Subcutaneous abdominal adipose tissue (tissue), 5 donors: ENCODE data around the gene KRTAP10-10.
"Not testable (repeated sequence)": the region's sequence is repeated elsewhere in the genome, so short reads cannot be mapped to it uniquely, and the experiment has no call there.

Source experiments
- H3K27ac ChIP-seq: one replicate; pipeline ENCODE4 v1.7.0; 2013; ENCODE audit warnings: low read depth, mild to moderate bottlenecking, inconsistent platforms, low read length, moderate library complexity
- H3K27me3 ChIP-seq, 5 donors: one replicate each; pipeline ENCODE4 v1.7.0; 2013; ENCODE audit warnings: low read length in 5 of 5, inconsistent platforms in 1 of 5; ENCODE audit not compliant: control insufficient read depth in 5 of 5, insufficient read depth in 4 of 5
- H3K36me3 ChIP-seq, 5 donors: one replicate each; pipeline ENCODE4 v1.7.0; 2013; ENCODE audit warnings: low read length in 5 of 5; ENCODE audit not compliant: control insufficient read depth in 5 of 5, insufficient read depth in 5 of 5
- H3K4me1 ChIP-seq, 5 donors: one replicate each; pipeline ENCODE4 v1.7.0; 2013; ENCODE audit warnings: low read length in 5 of 5, mild to moderate bottlenecking in 3 of 5, moderate library complexity in 1 of 5; ENCODE audit not compliant: control insufficient read depth in 5 of 5, insufficient read depth in 5 of 5
- H3K4me3 ChIP-seq, 5 donors: one replicate each; pipeline ENCODE4 v1.7.0; 2013; ENCODE audit warnings: low read length in 5 of 5, low read depth in 1 of 5
- H3K9ac ChIP-seq, 5 donors: one replicate each; pipeline ENCODE4 v1.7.0; 2013; ENCODE audit warnings: low read length in 5 of 5, mild to moderate bottlenecking in 4 of 5, moderate library complexity in 3 of 5
- H3K9me3 ChIP-seq, 5 donors: one replicate each; pipeline ENCODE4 v1.7.0; 2013; ENCODE audit warnings: low read length in 5 of 5; ENCODE audit not compliant: control insufficient read depth in 5 of 5
- donor health status: healthy.
- donor health status: healthy.
- donor health status: healthy.
- donor health status: healthy.
- donor health status: healthy.

KRTAP10-10 gene

DNA sequence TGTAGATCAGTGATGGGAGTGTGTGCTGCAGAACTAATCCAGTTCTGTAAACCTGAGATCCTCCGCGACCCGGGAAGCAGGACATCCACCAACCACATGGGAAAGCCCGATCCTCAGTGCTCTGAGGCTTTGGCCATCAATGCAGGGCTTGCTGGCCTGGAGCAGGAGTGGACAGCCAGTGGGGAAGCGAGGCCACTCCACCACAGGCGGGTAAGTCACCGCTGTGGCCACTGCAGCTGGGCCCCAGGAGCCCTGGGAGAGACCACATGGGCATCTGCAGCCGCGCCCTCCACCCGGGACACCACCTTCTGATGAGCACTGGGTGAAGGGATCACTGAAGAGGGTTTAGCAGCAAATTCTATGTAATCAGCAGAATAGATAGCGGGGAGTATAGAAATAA is 44.0 kb downstream of the KRTAP10-10 start:
- Histone ChIP-seq H3K9me3 (no peaks in the 10 kb centered on the region), H3K9ac (no peak overlapping the region), H3K36me3 (no peaks in the 10 kb centered on the region), H3K4me3 (no peak overlapping the region), H3K27ac (no peak overlapping the region), H3K27me3 (peaks cover 0 to 12% (median 5%) of the 10 kb centered on the region in 5 donors), H3K4me1 (no peaks in the 10 kb centered on the region)

DNA sequence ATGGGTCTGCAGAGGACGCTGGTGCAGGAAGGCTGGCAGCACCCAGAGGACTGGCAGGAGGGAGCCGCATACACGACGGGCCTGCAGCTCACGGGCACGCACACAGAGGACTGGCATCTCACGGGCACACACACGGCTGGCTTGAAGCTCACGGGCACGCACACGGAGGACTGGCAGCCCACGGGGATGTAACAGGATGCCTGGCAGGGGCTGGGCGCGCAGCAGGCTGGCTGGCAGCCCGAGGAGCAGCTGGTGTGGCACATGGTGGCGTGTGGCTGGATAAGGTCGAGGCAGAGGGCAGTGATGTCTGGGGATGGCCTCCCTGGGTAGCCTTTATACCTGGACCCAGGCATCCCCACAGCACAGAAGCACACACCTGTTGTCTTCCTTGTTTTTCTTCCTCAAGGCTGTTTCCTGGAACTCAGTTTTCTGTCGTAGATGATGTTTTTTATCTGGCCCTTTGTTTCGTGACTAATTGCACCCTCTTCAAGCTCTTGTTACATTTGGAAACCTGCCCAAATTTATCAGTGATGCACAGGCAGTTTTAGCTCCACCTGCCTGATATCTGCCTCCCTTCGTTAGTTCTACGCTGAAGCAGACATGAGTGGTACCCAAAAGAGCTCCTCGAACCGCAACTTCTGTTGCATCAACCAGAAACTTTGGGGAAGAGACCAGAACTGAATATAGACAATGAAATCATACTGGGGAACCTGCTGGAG is 44.9 kb downstream of the KRTAP10-10 start, which contains the start of gene KRTAP12-1:
Gene KRTAP12-1 (minus strand): TSS at position 303 of the 719 bp plus-strand sequence. CDS start 40 bp downstream, at position 263.
- Histone ChIP-seq H3K4me3 (no peak within 1 kb of the TSS), H3K9me3 (no peaks in the 10 kb centered on the region), H3K27ac (no peak within 1 kb of the TSS), H3K36me3 (no peaks in the 10 kb centered on the region), H3K27me3 (peaks cover 0 to 19% (median 8%) of the 10 kb centered on the region in 5 donors), H3K4me1 (peaks cover 0 to under 1% (median 0%) of the 10 kb centered on the region in 5 donors), H3K9ac (no peak within 1 kb of the TSS)

DNA sequence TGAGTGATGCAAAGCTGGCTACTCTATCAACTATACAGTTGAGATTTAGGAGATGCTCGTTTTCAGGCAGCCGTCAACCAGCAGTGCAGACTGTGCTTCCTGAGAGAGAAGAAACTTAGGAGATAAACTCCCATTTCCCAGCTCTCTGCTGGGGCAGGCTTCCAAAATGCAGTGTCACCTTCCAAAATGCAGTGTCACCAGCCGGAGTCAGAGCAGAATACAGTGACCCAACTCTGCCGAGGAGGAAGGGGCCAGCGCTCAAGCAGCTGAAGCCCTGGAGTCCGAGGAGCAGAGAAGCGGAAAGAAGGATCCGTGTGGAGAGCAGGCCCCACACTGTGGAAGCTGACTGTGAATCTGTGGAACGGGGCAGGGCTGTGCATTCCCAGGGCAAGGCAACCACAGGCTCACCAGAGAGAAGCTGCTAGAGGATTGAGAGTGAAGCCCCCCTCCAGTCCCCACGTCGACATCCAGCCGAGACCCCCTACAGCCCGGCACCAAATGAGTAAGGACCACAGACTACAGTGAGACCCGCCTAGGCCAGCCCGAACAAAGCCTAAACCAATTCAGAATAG is 45.5 kb downstream of the KRTAP10-10 start:
- H3K27me3 ChIP-seq = peaks cover 0 to 26% (median 11%) of the 10 kb centered on the region in 5 donors
- no peak overlapping the region for H3K9ac ChIP-seq
- H3K4me1 ChIP-seq = peaks cover 0 to 2% (median 0%) of the 10 kb centered on the region in 5 donors
- H3K36me3 ChIP-seq = no peaks in the 10 kb centered on the region
- no peak overlapping the region for H3K27ac ChIP-seq
- H3K9me3 ChIP-seq = no peaks in the 10 kb centered on the region
- no peak overlapping the region for H3K4me3 ChIP-seq

DNA sequence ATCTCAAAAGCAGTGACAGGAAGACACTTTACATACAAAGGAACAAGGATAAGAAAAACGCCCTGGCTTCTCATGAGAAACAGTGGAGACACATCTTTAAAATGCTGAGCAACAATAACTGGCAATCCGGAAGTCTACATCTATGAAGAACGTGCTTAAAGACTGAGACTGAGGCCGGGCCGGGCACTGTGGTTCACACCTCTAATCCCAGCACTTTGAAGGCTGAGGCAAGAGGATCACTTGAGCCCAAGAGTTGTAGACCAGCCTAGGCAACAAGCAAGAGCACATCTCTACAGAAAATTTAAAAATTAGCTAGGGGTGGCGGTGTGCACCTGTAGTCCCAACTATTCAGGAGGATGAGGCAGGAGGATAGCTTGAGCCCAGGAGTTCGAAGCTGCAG is 46.9 kb downstream of the KRTAP10-10 start:
- H3K9me3 ChIP-seq = no peaks in the 10 kb centered on the region
- H3K4me1 ChIP-seq = peaks cover 0 to 2% (median 0%) of the 10 kb centered on the region in 5 donors
- no peak overlapping the region for H3K4me3 ChIP-seq
- H3K27ac ChIP-seq = no peak overlapping the region
- peaks cover 0 to 30% (median 12%) of the 10 kb centered on the region in 5 donors for H3K27me3 ChIP-seq
- no peak overlapping the region for H3K9ac ChIP-seq
- H3K36me3 ChIP-seq = no peaks in the 10 kb centered on the region

DNA sequence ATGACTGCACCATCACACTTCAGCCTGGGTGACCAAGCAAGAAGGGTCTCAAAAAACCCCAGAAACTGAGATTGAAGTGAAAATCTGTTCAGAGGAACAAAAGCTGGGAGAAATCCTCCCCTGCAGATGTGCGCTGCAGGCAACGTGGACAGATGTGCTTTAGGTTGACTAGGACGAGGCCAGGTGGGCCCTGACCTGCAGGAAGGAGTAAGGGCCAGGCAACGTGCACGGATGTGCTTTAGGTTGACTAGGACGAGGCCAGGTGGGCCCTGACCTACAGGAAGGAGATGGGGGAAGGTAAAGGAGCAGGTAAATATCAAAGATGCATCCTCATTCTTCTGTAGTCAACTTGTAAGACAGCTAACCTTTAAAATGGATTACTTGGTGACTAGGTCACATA is 47.3 kb downstream of the KRTAP10-10 start:
- H3K9ac ChIP-seq = no peak overlapping the region

DNA sequence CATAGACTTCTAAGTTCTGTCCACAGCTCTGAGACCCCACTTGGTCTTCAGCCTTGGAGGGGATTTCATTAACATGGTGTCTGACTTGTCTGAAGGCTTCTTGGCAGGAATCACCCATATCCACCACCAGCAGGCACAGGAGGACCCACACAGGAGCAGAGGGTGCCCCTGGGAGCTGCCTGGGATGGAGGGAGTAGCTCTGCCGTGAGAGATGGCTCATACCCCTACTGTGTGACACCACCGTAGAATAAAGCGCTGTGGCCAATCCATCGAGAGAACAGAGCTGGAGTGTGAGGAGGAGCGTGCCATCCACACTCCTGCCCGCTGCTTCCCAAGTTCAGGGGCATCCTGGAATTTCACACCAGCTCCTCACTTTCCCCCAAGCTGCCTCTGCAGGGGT is 47.9 kb downstream of the KRTAP10-10 start:
- not testable (repeated sequence) for H3K4me3 ChIP-seq, H3K9me3 ChIP-seq, H3K4me1 ChIP-seq, H3K36me3 ChIP-seq, H3K27ac ChIP-seq, H3K9ac ChIP-seq
- peaks cover 0 to 30% (median 12%) of the 10 kb centered on the region in 5 donors for H3K27me3 ChIP-seq

More for the DNA sequence above, 47.3 kb downstream of the KRTAP10-10 start:
- Histone ChIP-seq H3K9me3 (no peaks in the 10 kb centered on the region), H3K27me3 (peaks cover 0 to 30% (median 12%) of the 10 kb centered on the region in 5 donors), H3K4me3 (no peak overlapping the region), H3K4me1 (peaks cover 0 to 2% (median 0%) of the 10 kb centered on the region in 5 donors), H3K36me3 (no peaks in the 10 kb centered on the region), H3K27ac (no peak overlapping the region)

DNA sequence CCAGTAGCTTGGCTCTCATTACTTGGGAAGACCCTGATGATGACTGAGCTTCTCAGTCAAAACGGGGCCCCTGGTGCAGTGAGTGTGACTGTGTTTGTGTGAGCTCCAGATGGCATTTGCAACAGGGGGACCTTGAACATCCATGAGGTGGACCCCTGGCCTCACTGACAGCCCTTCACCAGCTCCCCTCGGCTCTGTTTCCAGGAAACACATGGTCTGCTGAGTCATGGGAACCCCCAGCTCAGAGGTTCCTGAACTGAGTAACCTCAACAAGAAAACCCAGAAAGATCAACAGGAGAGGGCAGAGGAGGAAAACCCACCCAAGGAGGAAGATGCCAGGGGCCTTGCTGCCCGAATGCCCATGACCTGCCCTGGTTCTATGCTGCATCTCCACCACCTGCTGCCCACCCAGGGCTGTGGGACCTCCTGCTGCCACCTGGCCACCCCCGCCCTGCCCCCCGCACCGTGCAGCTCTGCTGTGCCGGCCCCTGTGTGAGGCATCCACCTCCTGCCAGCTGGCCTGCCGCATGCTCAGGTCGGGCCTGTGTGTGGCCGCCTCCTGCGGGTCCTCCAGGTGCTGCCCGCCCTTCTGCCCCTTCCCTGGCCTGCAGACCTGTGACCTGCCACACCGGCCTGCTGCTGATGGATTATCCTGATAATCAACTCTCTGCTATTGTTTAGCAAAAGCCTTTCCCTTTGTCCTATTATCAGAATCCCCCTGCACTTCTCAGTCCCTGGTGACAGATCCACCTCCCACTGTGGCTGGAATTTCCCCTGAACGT is 49.0 kb downstream of the KRTAP10-10 start:
- Histone ChIP-seq H3K27me3 (peaks cover 0 to 30% (median 12%) of the 10 kb centered on the region in 5 donors), H3K4me3 (no peak overlapping the region), H3K9me3 (no peaks in the 10 kb centered on the region), H3K27ac (no peak overlapping the region), H3K36me3 (no peaks in the 10 kb centered on the region), H3K9ac (no peak overlapping the region), H3K4me1 (peaks cover 0 to 2% (median 0%) of the 10 kb centered on the region in 5 donors)

DNA sequence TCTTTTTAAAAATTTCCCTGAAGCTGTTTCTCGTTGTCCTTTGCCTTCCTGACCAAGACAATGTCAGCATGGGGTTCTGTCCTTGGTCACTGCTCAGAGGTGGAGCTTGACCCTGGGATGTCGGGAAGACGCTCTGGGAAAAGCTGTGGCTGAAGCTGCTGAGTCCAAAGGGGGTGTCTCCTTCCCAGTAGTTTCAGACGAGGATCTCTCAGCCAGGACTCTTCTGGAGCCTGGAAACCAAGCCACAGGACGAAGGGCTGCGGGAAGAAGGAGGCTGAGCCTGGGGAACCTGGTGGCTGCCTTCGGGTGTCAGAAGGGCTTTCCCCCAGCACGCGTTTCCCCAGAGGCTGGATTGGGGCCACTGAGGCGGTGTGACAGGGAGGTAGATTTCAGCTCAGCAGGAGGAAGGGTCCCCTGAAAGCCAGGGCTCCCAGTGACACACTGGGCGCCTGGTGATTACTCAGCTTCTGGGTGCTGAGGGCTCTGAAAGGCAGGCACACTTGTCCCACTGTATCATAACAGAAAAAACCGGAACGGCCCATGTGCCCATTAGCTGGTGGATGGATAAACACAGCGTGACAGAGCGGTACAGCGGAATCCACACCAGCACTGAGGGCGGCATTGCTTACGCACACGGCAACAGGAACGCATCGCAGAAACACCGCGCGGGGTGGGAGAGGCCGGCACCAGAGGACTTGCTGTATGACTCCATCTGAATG is 49.8 kb downstream of the KRTAP10-10 start:
- Histone ChIP-seq H3K9ac (no peak overlapping the region), H3K9me3 (peaks cover 0 to 1% (median 0%) of the 10 kb centered on the region in 5 donors), H3K27ac (no peak overlapping the region), H3K4me3 (no peak overlapping the region), H3K27me3 (peaks cover 0 to 26% (median 12%) of the 10 kb centered on the region in 5 donors), H3K36me3 (no peaks in the 10 kb centered on the region), H3K4me1 (peaks cover 0 to 2% (median 0%) of the 10 kb centered on the region in 5 donors)

DNA sequence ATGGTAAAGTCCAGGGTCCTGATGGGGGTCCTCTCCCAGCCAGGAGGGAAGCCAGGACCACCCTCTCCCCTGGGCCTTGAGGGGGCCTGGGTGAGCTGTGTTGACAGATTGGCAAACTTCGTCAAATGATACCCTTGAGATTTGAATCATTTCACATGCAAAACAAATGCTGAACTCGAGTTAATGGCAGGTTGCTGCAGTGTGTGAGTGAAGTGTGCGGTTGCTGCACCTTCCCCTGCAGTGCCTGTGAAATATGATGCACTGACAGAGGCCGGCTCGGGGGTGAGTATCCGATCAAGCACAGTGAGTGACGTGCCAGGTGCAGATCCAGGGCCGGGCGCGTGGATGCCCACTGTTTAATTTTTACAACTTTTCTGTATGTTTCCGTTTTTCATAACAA is 50.5 kb downstream of the KRTAP10-10 start:
- peaks cover 0 to 26% (median 12%) of the 10 kb centered on the region in 5 donors for H3K27me3 ChIP-seq
- H3K27ac ChIP-seq = no peak overlapping the region
- H3K36me3 ChIP-seq = no peaks in the 10 kb centered on the region
- H3K4me3 ChIP-seq = no peak overlapping the region
- H3K9ac ChIP-seq = no peak overlapping the region
- H3K9me3 ChIP-seq = peaks cover 0 to 8% (median 2%) of the 10 kb centered on the region in 5 donors
- H3K4me1 ChIP-seq = peaks cover 0 to 2% (median 0%) of the 10 kb centered on the region in 5 donors
